ENCODE measurements around the gene PRDM16.

The PRDM16 gene

GRCh38 chr1:3170561-3171453 lies 101.8 kb downstream of the PRDM16 start:
- no peak for DNase-seq

- no peak for DNase-seq
These were observed 102.8 kb downstream of the PRDM16 start for GRCh38 chr1:3171761-3172160.

GRCh38 chr1:3172431-3173380 lies 103.7 kb downstream of the PRDM16 start:
- no peak for DNase-seq

GRCh38 chr1:3173381-3173980 lies 104.5 kb downstream of the PRDM16 start:
- no peak for DNase-seq

GRCh38 chr1:3174487-3175247 lies 105.7 kb downstream of the PRDM16 start:
- no peak for DNase-seq

GRCh38 chr1:3175486-3175885 lies 106.5 kb downstream of the PRDM16 start:
- DNase-seq: no peak

GRCh38 chr1:3176028-3176427 lies 107.0 kb downstream of the PRDM16 start:
- DNase-seq: no peak

- DNase-seq: no peak
These were observed 107.8 kb downstream of the PRDM16 start for GRCh38 chr1:3176820-3177219.

- DNase-seq: no peak
These were observed 109.3 kb downstream of the PRDM16 start for GRCh38 chr1:3178279-3178678.

- DNase-seq: no peak
These were observed 110.5 kb downstream of the PRDM16 start for GRCh38 chr1:3179471-3179870.

GRCh38 chr1:3180915-3181314 lies 111.9 kb downstream of the PRDM16 start:
- no peak for DNase-seq

GRCh38 chr1:3181956-3182355 lies 113.0 kb downstream of the PRDM16 start:
- no peak for DNase-seq

GRCh38 chr1:3183411-3183810 lies 114.4 kb downstream of the PRDM16 start:
- DNase-seq: no peak

- no peak for DNase-seq
These were observed 114.8 kb downstream of the PRDM16 start for GRCh38 chr1:3183813-3184212.

- DNase-seq: no peak
These were observed 115.7 kb downstream of the PRDM16 start for GRCh38 chr1:3184666-3185065.

- no peak for DNase-seq
These were observed 117.0 kb downstream of the PRDM16 start for GRCh38 chr1:3185896-3186525.

- DNase-seq: no peak
These were observed 117.5 kb downstream of the PRDM16 start for GRCh38 chr1:3186526-3186921.

GRCh38 chr1:3187415-3188149 lies 118.6 kb downstream of the PRDM16 start:
- DNase-seq: no peak

- DNase-seq: no peak
These were observed 119.4 kb downstream of the PRDM16 start for GRCh38 chr1:3188150-3188971.
